HG03159 (cell line): Measurements from ENCODE around the gene CDK11B.
"Not testable (repeated sequence)": the region's sequence is repeated elsewhere in the genome, so short reads cannot be mapped to it uniquely, and the experiment has no call there.

Experiments used
- ATAC-seq: cut with Tn5 transposase; IDR thresholded peaks from one replicate; pipeline ENCODE4 v1.9.1; 2021; ENCODE audit warnings: mild to moderate bottlenecking, moderate library complexity; ENCODE audit not compliant: unreplicated experiment

The CDK11B gene

DNA sequence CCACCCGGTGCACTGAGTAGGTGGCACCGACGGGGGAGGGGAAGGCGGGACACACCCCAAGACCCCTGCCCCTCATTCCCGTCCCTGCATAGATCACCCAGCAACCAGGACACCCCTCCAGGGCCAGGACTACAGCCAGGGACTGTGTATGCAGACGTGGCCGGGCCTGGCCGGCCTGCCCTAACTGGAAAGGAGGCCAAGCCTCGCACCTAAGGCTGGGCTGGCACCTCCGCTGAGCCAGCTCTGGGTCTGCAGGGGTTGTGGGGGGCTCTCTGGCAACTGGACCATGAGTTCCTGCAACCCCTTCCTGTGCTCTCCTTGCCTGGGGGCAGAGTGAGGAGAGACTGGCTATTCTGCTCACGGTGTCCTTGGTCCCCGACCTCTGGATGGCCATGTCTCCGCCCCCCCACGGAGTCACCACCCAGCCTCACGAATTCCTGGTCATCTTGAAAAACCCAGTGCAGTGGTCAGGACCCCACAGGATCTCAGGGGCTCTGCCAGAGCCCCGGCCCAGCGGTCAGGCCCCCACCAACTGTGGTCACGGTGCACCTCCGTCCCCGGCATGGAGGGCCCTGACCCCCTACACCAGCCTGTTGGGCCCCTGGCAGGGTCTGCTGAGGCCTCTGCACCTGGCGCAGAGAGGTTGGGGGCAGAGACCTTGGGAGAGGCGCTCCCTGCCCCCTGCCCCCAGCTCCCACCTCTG lies 57.8 kb downstream of the CDK11B start:
- no peak for ATAC-seq

DNA sequence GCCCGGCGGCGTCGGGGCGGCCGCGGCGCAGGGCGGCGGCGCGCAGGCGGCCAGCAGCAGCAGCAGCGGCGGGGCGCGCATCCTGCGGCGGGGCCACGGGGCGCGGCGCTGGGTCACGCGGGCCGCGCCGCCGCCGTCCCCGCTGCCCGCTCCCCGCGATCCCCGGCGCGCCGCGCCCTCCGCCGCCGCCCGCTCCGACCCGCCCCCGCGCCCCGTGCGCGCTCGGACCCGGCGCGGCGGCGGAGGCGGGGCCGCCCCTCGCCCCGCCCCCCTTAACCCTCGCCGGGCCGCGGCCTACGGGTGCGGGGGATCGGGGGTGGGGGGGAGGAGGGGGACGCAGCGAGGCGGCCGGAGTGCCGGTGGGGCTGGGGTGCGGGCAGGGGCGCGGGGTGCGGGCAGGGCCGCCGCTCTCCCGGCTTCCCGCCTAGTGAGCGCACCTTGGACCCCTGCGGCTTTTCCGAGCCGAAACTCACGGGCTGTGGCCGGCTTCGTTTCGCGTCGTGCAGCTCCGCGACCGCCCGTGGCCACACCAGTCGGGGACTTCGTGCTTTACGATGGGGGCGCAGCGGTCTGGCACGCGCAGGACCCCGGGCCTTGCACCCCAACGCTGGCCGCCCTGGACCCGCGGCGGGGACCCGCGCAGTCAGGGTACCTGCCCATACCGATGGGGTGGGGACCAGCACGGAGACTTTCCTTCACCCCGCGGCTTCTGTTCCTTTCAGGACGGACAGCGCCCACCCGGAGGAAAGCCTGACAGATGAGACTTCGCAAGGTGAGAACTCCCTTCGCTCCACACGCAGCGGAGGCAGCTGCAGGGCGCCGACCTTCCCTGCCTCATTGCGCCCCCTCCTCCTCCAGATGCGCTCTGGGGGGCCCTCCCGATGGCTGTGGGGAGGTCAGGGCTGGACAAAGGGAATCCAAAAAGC lies 58.6 kb downstream of the CDK11B start, which contains the start of gene FNDC10:
FNDC10 (minus strand) TSS at position 201 of the 926 bp plus-strand sequence; CDS start at position 81, 120 bp downstream.
- no peak for ATAC-seq

GRCh38 chr1:1599030-1599934 lies 59.5 kb downstream of the CDK11B start:
- ATAC-seq = no peak

GRCh38 chr1:1598720-1599029 lies 60.1 kb downstream of the CDK11B start:
- no peak for ATAC-seq

DNA sequence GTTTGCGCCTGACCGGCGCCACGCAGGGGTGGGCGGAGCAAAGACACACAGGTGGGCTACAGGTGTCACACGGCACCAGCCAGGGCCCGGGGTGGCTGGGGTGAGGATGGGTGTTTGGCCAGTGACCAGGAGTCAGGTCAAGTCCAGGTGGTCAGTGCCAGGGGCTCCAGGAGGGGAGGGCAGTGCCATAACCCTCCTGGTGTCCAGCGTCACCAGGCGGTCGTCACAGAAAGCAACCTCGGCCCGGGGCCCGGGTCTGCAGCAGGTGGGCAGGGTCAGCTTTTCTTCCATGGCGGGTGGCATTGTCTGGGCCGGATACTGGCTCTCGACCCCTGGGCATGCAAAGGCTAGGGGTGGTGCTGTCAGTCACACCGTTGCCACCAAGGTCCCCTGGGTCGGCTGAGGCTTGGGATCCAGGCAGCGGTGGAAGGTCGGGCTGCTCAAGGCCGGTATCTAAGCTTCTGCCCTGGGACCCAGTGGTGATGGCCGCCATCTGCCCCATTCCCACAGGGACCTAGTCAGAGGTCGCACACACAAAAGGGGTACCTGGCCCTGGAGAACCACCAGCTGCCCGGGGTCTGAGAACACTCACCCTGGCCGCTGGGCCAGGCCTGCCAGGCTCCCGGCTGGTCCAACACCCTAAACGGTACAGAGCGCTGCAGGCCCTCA lies 60.6 kb downstream of the CDK11B start:
- no peak for ATAC-seq

DNA sequence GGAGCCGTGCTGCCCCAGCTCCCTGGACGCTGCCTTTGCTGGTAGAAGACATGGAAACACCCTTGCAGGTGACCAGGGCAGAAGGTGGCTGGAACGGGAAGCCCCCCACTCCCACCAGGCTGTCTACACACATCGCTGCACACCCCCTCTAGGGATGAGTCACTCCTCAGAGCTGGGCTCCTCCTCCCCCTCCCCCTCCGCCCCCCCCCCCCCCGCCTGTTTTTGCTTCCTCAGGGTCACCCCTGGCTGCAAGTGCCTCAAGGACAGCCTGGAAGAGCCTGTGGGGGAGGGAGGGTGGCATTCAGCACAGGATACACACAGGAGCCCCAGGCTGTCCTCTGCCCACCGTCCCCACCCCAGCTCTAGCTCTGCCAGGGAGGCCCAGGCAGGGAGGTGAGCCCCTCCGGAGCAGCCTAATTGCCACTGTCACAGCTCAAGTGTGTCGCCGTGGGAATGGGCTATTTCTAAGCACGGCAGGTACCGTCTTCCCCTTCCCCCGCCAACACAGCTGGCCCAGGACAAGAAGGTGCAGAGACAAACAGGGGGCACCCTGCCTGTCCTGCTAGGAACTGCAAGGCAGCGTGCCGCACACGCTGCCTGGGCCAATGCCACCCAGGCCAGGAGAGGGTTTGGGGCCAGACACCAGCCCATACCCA lies 61.4 kb downstream of the CDK11B start:
- no peak for ATAC-seq

GRCh38 chr1:1596493-1597274 lies 62.1 kb downstream of the CDK11B start:
- ATAC-seq = no peak

DNA sequence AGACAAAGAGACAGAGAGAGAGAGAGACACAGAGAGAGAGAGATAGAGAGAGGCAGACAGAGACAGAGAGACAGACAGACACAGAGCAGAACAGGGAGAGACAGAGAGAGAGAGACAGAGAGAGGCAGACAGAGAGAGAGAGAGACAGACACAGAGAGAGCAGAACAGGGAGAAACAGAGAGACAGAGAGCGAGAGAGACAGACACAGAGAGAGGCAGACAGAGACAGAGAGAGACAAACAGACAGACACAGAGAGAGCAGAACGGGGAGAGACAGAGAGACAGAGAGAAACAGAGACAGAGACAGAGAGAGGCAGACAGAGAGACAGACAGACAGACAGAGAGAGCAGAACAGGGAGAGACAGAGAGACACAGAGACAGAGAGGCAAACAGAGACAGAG lies 63.5 kb downstream of the CDK11B start:
- not testable (repeated sequence) for ATAC-seq

DNA sequence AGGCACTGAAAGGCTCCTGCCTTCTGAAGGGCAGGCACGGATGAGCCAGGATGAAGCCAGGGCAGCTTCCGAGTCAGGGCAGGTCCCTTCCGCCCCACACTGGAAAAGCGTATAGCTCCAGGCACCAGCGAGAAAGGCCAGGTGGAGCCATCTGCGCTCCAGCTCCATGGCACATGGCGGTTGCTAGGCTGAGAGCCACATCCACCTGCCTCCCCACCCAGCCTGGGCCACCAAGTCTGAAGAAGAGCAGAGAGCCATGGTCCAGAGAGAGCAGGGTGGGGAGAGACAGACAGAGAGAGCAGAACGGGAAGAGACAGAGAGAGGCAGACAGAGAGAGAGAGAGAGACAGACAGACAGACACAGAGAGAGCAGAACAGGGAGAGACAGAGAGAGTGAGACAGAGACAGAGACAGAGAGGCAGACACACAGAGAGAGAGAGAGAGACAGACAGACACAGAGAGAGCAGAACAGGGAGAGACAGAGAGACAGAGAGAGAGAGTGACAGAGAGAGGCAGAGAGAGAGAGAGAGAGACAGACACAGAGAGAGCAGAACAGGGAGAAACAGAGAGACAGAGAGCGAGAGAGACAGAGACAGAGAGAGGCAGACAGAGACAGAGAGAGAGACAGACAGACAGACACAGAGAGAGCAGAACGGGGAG lies 64.1 kb downstream of the CDK11B start:
- no peak for ATAC-seq

- ATAC-seq = no peak
These were observed 64.8 kb downstream of the CDK11B start for GRCh38 chr1:1593834-1594601.

GRCh38 chr1:1591452-1591851 lies 67.4 kb downstream of the CDK11B start:
- no peak for ATAC-seq
